Brain pericyte (primary cell): ENCODE results near the gene ABCC6.

Source experiments
- DNase-seq: peaks from one replicate; pipeline ENCODE4 v3.0.0-alpha.2; 2012; ENCODE audit warnings: low read depth, low spot score

Gene ABCC6

DNA sequence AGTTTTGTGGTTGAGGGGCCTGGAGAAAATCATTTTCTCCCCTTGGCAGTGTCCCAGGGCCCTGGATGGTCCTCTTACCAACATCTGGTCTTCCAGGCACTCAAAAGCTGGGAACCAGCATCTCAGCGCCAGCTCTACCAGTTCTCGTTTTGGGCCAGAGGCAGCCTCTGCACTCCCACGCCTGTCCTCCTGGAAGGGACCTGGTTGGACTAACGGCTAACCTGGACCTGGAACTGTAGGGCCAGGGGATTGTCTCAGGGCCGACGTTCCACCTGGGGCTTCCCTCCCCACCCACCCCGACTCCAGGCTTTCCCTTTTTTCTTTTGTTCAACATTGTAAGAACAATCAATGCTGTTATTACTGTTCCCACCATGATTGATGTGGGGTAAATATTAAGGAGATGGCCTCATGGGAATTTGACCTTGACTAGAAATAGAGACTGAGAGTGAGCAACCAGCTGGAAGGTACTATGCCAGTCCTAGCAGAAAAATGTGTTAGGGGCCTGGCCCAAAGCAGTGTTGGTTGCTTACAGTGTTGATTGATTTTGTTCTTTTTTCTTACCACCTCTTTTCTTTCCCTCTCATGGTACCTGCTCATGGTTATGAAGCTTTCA, 81.4 kb downstream of the ABCC6 start:
- no peak for DNase-seq

DNA sequence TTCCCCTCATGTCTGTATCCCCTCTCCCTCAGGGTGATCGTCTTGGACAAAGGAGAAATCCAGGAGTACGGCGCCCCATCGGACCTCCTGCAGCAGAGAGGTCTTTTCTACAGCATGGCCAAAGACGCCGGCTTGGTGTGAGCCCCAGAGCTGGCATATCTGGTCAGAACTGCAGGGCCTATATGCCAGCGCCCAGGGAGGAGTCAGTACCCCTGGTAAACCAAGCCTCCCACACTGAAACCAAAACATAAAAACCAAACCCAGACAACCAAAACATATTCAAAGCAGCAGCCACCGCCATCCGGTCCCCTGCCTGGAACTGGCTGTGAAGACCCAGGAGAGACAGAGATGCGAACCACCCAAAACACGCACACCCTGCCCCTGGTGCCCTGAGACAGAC, 82.2 kb downstream of the ABCC6 start:
- DNase-seq = no peak

DNA sequence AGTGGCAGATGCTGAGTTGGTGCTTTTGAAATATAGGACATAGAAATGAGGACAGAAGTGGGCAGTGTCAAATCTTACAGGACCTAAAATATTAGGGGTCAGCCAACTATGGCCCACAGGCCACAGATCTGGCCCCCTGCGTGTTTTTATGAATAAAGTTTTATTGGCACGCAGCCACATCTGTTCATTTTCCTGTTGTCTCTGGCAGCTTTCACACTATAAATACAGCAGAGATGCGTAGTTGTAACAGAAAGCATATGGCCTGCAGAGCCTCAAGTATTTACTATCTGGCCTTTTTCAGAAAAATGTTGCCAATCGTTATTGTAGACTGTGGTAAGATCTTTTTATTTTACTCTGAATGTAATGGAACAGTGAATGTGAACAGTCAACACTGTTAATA, 82.8 kb downstream of the ABCC6 start:
- DNase-seq = no peak

DNA sequence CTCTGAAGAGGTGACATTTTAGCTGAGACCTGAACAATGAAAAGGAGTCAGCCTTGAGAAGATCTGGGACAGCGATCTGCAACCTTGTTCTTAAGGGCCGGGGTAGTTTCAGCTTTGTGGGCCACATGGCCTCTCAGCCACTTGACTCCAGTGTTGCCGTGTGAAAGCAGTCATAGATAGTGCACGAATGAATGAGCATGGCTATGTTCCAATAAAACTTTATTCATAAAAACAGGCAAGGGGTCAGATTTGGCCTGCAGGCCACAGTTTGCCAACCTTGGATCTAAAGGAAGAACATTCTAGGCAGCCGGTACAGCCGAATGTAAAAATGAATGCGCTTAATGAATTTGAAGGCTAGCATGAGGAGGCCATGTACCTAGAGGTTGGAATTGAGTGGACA, 83.5 kb downstream of the ABCC6 start:
- DNase-seq = no peak

DNA sequence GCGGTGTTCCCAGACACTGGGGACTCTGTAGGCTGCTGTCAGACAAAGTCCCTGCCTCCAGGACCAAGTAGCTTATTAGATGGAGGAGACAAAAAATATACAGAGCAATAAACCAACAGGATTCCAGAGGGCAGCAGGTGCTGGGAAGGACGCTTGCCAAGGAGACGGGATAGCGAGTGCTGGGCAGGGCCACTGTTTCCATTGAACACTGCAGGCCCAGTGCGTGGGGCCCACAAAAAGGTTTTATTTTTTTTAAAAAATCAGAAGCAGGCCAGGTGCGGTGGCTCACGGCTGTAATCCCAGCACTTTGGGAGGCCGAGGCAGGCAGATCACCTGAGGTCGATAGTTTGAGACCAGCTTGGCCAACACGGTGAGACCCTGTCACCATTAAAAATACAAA, 84.2 kb downstream of the ABCC6 start:
- no peak for DNase-seq

DNA sequence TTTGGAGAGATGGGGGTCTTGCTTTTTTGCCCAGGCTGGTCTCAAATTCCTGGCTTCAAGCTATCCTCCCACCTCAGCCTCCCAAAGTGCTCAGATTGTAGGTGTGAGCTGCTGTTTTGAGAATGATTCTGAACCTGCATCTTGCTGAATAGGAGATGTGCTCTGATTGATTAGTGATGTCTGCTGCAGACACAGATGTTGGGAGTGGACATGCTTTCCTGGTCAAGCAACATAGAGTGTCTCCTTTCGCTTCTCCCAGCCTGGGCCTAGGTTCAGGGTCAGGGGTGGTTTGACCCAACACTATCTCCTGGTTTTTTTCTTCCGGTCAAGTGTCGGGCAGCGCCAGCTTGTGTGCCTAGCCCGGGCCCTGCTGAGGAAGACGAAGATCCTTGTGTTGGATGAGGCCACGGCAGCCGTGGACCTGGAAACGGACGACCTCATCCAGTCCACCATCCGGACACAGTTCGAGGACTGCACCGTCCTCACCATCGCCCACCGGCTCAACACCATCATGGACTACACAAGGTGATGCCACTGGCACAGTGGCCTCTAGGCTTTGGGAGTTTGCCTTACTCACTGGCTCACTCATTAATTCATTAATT, 85.2 kb downstream of the ABCC6 start:
- DNase-seq = no peak

DNA sequence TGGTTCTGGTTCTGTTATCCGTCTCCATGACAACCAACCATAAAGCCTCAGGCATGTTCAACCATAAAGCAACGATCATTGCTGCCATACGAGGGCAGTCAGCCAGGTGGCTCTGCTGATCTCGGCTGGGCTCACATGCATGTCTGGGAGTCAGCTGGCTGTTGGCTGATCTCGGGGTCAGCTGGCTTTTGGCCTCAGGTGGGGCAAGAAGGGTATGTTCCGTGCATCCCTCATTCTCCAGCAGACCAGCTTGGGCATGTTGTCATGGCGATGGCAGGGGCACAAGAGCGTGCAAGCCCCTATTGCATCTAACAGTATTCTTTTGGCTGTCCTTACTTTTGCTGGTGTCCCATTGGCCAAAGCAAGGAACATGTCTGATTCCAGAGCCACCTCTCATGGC, 86.2 kb downstream of the ABCC6 start:
- no peak for DNase-seq

DNA sequence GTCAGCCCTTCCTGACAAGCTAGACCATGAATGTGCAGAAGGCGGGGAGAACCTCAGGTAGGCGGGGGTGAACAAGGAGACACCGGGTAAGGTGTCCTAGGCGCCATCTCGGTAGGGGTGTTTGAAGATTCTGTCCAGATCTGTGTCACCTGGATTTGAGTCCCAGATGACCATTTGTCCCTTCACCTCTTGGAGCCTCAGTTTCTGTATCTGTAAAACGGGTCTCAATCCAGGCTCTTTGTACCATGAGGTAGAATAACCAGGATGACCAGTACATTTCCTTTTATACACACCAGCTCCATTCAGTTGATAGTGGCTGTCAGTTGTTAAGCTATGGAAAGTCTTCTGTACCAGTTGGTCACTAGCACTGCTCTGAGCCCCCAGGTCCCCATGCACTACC, 86.7 kb downstream of the ABCC6 start:
- DNase-seq = no peak

DNA sequence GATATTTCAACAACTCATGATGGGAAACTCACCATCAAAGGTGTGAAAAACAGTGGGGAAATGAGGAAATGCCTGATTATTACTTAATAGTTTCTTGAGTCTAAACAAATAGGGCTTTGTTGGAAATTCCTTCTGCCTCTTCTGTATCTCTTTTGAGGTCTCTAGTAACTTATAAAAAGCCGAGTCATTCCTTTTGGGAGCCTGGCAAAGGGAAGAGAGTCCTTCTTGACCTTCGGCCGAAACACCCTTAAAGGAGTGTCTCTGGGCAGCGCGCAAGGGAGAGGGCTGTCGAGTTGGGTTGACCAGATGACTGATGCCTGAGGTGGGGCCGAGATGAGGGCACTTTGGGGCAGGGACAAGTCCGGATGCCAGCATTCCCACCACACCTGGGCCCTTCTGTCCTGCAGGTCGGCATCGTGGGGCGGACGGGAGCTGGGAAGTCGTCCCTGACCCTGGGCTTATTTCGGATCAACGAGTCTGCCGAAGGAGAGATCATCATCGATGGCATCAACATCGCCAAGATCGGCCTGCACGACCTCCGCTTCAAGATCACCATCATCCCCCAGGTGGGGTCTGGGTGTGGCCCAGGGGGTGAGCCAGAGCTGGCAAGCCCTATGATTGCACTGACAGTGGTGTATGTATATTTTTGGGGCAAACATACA, 89.2 kb downstream of the ABCC6 start:
- no peak for DNase-seq

DNA sequence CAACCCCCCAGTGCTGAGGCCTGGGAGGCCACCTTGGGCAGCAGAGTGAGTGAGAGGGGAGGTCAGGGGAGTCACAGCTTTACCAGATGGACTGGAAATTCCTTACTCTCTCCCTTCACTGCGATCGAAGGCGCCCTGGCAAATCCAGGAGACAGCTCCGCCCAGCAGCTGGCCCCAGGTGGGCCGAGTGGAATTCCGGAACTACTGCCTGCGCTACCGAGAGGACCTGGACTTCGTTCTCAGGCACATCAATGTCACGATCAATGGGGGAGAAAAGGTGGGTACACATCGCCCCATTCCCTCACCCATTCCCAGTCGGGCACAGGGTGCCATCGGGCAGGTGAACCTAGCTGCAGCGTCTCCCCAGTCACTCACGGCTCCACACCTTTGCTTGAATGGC, 91.6 kb downstream of the ABCC6 start:
- DNase-seq = no peak

DNA sequence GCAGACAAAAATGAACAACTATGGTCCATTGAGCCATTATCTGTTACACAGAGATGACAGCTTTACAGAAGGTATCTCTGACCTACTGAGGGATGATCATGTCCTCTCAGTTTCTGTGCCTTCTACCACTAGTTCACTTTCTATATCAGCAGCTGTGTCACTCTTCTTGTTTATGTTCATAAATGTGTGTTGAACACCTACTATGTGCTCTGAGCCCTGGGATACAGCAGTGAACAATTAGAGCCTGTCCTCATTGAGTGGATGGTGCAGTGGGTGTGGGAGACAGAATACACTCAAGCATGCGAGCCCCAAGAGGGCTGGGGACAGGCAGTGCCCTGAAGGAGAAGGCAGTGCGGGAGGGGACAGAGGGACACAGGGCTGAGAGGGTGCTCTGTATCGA, 92.1 kb downstream of the ABCC6 start:
- DNase-seq = no peak

DNA sequence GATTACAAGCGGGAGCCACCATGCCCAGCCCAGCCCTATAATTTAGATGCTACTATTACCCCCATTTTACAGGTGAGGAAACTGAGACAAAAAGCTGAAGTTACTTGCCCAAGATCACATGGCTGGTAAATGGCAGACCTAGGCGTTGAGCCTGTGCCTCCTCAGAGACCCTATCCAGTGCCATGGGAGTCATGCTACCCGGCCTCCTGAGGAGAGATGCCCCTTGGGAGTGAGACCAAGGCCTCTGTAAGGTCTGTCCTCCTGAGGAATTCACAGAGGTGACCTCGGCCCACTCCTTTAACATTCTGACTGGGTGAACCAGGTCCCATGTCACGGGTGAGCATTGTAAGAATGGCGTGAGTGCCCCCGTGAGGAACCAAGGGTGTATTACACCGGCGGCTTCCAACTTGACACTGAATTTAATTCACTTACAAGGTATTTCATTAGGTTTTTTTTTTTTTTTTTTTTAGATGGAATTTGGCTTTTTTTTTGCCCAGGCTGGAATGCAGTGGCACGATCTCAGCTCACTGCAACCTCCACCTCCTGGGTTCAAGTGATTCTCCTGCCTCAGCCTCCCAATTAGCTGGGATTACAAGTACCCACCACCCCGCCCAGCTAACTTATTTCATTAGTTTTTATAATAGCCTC, 95.7 kb downstream of the ABCC6 start:
- DNase-seq = no peak

DNA sequence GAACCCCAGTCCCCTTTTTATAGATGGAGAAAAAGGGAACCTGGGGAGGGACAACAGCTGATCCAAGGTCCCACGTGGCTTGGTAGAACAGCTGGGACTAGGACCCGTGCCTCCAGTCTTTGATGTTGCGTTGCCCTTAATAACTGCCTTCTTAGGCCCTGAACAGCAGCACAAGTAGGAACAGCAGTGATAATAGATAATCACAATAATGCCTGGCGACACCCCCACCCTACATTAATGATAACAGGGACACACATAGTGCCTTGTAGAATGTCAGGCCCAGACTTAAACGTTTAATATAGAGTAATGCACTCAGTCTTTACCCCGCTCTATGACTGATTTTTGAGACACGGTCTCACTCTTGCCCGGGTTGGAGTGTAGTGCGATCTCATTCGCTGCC, 96.4 kb downstream of the ABCC6 start:
- no peak for DNase-seq

DNA sequence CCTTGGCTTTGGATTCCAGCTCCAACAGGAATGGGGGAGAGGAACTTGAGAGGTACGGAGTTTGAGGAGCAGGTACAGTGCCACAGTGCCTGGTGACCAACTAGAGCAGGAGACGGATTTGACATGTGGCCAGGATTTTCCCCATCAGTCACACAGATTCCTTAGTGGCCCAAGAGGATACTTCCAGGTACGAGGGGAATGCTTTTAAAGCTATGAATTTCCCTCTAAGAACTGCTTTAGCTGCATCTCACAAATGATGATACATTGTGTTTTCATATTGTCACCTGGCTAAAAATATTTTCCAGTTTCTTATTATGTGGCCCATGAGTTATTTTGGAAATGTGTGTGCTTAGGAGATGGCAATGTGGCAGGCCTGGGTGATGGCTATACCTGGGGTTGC, 98.3 kb downstream of the ABCC6 start:
- DNase-seq = no peak

DNA sequence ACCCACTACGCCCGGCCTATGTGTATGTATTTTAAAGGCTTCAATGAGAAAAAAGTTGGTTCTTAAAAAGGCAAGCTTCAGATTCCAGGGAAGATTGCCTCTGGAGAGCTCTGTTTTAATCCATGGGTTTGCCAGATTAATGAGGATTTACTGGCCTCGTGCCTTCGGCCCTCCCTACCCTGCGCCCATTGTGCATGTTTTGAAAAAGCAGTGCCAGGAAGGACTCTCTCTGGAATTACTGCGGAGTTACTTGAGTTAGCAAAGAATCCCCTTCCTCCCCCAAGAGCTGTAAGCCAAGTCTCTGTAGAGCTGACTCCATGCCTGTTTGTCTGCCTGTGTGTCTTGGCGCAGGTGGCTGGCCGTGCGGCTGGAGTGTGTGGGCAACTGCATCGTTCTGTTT, 98.9 kb downstream of the ABCC6 start:
- DNase-seq = no peak

DNA sequence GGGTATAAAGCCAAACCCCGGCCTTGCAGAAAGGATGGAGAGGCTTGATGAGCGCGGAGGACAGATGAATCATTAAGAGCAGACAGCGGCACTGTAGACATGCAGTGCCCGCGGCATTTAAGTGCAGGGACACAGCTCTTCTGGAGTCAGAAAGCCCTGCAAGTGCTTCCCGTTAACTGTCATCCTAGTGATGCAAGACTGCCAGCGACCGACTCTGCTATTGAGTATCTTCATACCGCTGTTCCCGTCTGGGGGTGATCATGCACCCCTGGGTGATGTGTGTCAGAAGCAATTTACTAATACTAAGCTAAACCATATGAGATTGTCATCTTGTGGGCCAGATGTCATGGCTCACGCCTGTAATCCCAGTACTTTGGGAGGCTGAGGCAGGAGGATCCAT, 101.0 kb downstream of the ABCC6 start:
- DNase-seq = no peak

DNA sequence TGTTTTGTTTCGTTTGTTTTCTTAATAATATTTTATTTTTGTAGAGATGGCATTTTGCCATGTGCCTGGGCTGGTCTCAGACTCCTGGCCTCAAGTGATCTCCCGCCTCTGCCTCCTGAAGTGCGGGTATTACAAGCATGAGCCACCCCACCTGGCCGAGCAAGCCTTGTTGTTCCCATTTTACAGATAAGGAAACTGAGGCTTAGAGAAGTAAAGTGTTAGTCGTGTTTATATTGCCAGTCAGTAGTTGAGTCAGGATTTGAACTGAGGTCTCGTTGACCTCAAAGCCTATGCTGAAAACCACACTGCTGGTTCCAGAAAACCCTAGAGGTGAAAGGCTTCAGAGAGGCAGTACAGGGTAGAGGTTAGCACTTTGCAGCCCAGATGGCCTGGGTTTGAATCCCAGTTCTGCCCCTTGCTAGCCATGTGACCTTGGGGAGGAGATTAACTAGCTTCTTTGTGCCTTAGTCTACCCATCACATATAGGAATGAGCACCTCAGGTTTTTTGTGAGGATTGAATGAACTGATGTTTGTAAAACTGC, 102.0 kb downstream of the ABCC6 start:
- no peak for DNase-seq

DNA sequence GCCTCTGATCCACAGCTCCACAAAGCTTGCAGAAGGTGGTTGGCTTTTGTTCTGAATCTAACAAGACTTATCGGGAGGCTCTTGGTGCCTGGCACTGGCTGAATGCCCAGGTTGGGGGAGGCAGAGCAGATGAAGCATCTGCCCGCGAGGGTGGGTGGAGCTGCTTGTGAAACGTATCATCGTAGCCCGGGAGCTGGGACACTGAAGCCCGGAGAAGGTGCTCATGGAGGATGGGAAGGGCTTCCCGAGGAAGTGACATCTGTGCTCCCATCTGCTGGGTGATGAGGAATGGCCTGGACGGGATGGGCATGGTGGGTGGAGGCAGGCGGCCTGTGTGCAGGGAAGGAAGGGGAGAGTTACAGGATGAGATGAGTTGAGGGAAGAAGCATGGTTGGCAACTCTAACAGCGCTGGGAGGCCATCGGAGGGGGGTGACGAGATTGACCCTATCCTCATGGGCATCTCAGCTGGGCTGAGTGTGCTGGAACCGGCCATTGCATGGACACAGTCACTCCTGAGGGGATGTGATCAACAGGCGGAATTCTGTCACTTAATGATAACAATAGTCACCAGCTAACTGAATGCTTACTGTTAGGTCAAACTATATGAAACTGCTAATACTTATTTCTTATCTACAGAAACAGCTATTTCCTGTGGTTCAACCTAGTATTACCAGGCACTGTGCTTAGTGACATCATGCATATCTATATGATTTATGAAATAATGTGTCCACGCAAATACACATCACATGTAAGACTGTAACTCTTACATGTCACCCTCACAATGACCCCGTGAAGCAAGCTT, 102.7 kb downstream of the ABCC6 start:
- no peak for DNase-seq

DNA sequence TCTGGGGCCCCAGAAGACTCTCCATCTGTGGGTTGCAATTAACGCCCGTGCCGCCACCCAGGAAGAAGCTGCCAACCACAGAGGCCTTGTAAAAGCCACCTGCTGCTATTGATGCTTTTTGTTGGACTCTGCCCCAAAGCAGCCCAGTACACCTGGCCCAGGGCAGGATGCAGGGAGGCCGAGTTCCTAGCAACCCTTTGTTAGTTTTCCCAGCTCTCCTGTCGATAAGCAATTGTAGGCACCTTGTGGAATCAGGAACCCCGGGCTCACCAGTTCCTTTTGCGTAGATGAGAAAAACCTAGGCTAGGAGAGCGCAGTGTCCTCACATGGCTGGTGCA, 103.3 kb downstream of the ABCC6 start:
- no peak for DNase-seq

DNA sequence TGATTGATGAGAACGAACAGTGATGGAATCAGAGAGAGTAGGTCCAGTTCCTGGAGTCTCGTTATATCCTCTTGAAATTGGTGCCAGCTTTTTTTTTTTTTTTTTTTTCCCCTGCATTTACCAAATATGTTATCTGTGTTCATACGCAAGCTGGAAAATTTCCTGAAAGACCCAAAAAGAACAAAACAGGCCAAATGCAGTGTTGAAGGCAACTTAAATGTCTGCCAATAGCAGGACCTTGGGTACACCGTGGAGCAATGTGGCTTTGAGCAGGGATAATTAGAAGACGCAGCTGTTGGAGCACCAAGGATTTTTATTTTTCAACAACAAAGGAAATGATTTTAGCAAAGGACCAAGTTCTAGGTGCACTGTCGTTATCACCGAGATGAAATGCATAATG, 105.0 kb downstream of the ABCC6 start:
- no peak for DNase-seq

DNA sequence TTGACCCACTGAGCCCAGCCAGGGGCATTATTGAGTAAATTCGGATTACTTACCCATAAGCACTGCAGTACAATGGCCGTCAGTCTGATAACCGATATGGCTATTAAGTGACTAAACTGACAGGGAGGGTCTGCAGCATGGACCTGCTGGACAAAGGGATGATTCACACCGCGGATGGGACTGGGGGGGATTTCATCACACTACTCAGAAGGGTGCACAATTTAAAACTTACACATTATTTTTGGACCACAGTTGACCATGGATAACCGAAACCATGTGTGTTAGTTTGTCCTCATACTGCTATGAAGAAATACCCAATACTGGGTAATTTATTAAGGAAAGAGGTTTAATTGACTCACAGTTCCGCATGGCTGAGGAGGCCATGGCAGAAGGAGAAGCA, 106.5 kb downstream of the ABCC6 start:
- DNase-seq = no peak

DNA sequence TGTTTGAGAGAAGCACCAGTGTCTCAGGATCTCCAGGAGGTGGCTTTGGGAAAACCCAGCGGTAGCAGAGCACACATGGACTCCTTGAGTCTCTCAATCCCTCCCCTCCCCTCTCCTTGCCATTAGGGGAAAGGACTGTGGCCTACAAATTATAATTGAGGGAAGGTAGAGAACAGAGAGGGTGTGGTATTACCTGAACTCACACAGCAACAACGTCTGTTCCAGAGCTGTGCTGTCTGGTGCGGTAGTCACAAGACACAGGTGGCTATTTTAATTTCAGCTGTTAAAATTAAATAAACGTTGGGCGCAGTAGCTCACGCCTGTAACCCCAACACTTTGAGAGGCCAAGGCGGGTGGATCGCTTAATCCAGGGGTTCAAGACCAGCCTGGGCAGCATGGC, 110.2 kb downstream of the ABCC6 start:
- DNase-seq = no peak
